Measurements from ENCODE around the gene PRKN.

- TF ChIP-seq CTCF (IDR thresholded peaks at IDR 0.05; ENCODE audit: insufficient read depth, low read depth, low read length) (no peak), EZH2 (IDR thresholded peaks at IDR 0.05; ENCODE audit: insufficient read depth, low read length) (no peak)
Observed at GRCh38 chr6:162029873-162030576, 697.5 kb downstream of the PRKN start.
